Thymus (tissue), 14 donors: ENCODE data around the gene MRPL46. TPM values are rescaled to one million over a fixed set of nuclear protein-coding genes. Genes with fewer than 3 reads are reported as not detected.
A peak's percentile ranks its signal among the peaks of the same experiment; 100 is the strongest.

Experiments
- DNase-seq, 9 donors: peaks; one replicate each; pipeline ENCODE4 v3.0.0-alpha.2; 2013; ENCODE audit warnings: low spot score in 9 of 9, low read depth in 6 of 9, missing footprints in 1 of 9
- H3K27ac ChIP-seq, 2 donors: one replicate each; pipeline ENCODE4 v1.5.1; 2013; ENCODE audit warnings: control low read depth in 1 of 2, low read depth in 1 of 2, low read length in 1 of 2, mild to moderate bottlenecking in 1 of 2, moderate library complexity in 1 of 2
- H3K27me3 ChIP-seq, 2 donors: one replicate each; pipeline ENCODE4 v1.5.1; 2013; ENCODE audit warnings: low read length in 1 of 2; ENCODE audit not compliant: control insufficient read depth in 2 of 2, insufficient read depth in 1 of 2
- H3K36me3 ChIP-seq, 2 donors: one replicate each; pipeline ENCODE4 v1.5.1; 2013; ENCODE audit warnings: low read length in 1 of 2, mild to moderate bottlenecking in 1 of 2, moderate library complexity in 1 of 2; ENCODE audit not compliant: control insufficient read depth in 2 of 2, insufficient read depth in 2 of 2
- H3K4me1 ChIP-seq, 2 donors: one replicate each; pipeline ENCODE4 v1.5.1; 2013; ENCODE audit warnings: low read length in 2 of 2; ENCODE audit not compliant: control insufficient read depth in 2 of 2, insufficient read depth in 2 of 2
- H3K4me3 ChIP-seq, 2 donors: one replicate each; pipeline ENCODE4 v1.5.1; 2013; ENCODE audit warnings: low read length in 2 of 2, control low read depth in 1 of 2, mild to moderate bottlenecking in 1 of 2
- H3K9me3 ChIP-seq, 2 donors: one replicate each; pipeline ENCODE4 v1.5.1; 2013; ENCODE audit warnings: low read length in 1 of 2, mild to moderate bottlenecking in 1 of 2; ENCODE audit not compliant: control insufficient read depth in 2 of 2, insufficient read depth in 1 of 2
- WGBS: extraction: QIAGEN DNeasy Blood & Tissue Kit; methylation state at CpG from one replicate; pipeline ENCODE4 v1.1.7; 2013; 5-methylcytosine and 5-hydroxymethylcytosine counted together
- long read RNA-seq, 10 donors: transcript quantifications; one replicate each; lab custom pipeline, GENCODE V29; 2026
- polyA plus RNA-seq: library from polyadenylated mRNA; stranded (reverse); fragments of 200-250 nt; gene quantifications from one replicate; pipeline ENCODE4 v1.2.3, GENCODE V29; 2013
- total RNA-seq: library from RNA; stranded (reverse); fragments of 120-200 nt; gene quantifications from one replicate; pipeline ENCODE4 v1.2.4, GENCODE V29; 2013
- donor health status: healthy.

The MRPL46 gene
- total RNA-seq (31.7 TPM), polyA plus RNA-seq (29.7 TPM)
- long read RNA-seq, donor 1, partial matches to known transcripts = 0 of 4 reads
- long read RNA-seq, donor 1, other reads (novel, unspliced or antisense) = 0 of 4 reads
- long read RNA-seq, donor 2 = 0 reads
- long read RNA-seq, donor 3, transcript MRPL46-201 (4 exons, 1,019 nt) = major isoform, 30 of 33 reads
- long read RNA-seq, donor 3, partial matches to known transcripts = 0 of 33 reads
- long read RNA-seq, donor 3, other reads (novel, unspliced or antisense) = 0 of 33 reads
- long read RNA-seq, donor 4, transcript MRPL46-201 (4 exons, 1,019 nt) = major isoform, 7 of 20 reads
- long read RNA-seq, donor 4, partial matches to known transcripts = 11 of 20 reads
- long read RNA-seq, donor 4, other reads (novel, unspliced or antisense) = 0 of 20 reads
- long read RNA-seq, donor 5, transcript MRPL46-202 (2 exons, 1,002 nt) = minor isoform, 6 of 47 reads
- long read RNA-seq, donor 5, transcript MRPL46-201 (4 exons, 1,019 nt) = major isoform, 36 of 47 reads
- long read RNA-seq, donor 5, partial matches to known transcripts = 5 of 47 reads
- long read RNA-seq, donor 5, other reads (novel, unspliced or antisense) = 0 of 47 reads
- long read RNA-seq, donor 6, transcript MRPL46-201 (4 exons, 1,019 nt) = major isoform, 11 of 11 reads
- long read RNA-seq, donor 6, partial matches to known transcripts = 0 of 11 reads
- long read RNA-seq, donor 6, other reads (novel, unspliced or antisense) = 0 of 11 reads
- long read RNA-seq, donor 7, transcript MRPL46-201 (4 exons, 1,019 nt) = major isoform, 13 of 14 reads
- long read RNA-seq, donor 7, partial matches to known transcripts = 0 of 14 reads
- long read RNA-seq, donor 7, other reads (novel, unspliced or antisense) = 0 of 14 reads
- long read RNA-seq, donor 8, transcript MRPL46-201 (4 exons, 1,019 nt) = major isoform, 8 of 11 reads
- long read RNA-seq, donor 8, partial matches to known transcripts = 0 of 11 reads
- long read RNA-seq, donor 8, other reads (novel, unspliced or antisense) = 0 of 11 reads
- long read RNA-seq, donor 9, transcript MRPL46-201 (4 exons, 1,019 nt) = major isoform, 12 of 14 reads
- long read RNA-seq, donor 9, partial matches to known transcripts = 0 of 14 reads
- long read RNA-seq, donor 9, other reads (novel, unspliced or antisense) = 0 of 14 reads
- long read RNA-seq, donor 10, transcript MRPL46-201 (4 exons, 1,019 nt) = major isoform, 10 of 16 reads
- long read RNA-seq, donor 10, partial matches to known transcripts = 5 of 16 reads
- long read RNA-seq, donor 10, other reads (novel, unspliced or antisense) = 0 of 16 reads

DNA sequence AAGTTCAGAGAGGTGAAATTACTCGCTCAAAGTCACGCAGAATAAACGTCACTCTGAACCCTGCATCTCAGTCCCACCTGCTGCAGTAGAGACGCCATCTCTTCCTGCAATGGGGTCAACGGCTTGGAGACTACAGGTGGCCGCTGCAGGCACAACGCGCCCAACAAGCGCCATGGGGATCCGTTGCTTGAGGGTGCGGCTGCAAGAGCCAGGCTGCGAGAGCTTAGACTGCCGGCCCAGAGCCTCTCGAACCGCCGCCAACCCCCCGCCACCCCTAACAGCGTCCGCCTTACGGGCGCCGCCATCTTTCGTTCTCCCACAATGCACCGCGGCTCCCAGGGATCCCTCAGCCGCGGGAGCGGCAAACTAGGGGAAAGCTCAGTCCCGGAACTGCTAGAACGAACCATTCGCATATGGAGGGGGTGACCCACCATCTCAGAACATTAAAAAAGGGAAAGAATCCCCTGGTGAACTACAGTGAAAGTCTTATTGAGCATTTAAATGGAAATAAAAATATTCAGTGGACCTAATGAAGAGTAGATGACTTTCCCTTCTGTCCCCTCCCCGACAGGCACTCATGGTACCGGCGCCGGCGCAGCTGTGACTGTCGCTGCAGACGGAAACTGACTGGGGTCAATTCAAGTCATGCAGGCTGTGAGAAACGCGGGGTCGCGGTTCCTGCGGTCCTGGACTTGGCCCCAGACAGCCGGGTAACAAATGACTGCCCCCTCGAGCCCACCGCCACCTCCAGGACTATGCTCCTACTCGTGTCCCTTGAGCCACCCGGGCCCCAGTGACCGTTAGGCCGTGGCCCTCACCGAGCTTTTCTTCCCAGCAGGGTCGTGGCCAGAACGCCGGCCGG is at the start of gene MRPL46, which contains the start of gene MRPS11:
TSS of gene MRPL46 (minus strand) at position 316 of the 862 bp plus-strand sequence. CDS start at position 305, 11 bp downstream.
TSS of gene MRPS11 (plus strand) at position 636 of the 862 bp plus-strand sequence. CDS start at position 646, 10 bp downstream.
- peaks cover 10 to 13% of the 10 kb centered on the region in 2 donors for H3K4me1 ChIP-seq
- no peaks in the 10 kb centered on the region for H3K27me3 ChIP-seq
- under 1% methylated on average over 55 of the region's 55 CpGs for WGBS
- peak within 1 kb of the TSS; percentile 93 to 94 for H3K4me3 ChIP-seq
- no peaks in the 10 kb centered on the region for H3K9me3 ChIP-seq
- H3K27ac ChIP-seq = peak within 1 kb of the TSS; percentile 79 to 89
- peak; percentile 87 to 97 (median 92) for DNase-seq
- peaks cover 25 to 28% of the 10 kb centered on the region in 2 donors for H3K36me3 ChIP-seq

DNA sequence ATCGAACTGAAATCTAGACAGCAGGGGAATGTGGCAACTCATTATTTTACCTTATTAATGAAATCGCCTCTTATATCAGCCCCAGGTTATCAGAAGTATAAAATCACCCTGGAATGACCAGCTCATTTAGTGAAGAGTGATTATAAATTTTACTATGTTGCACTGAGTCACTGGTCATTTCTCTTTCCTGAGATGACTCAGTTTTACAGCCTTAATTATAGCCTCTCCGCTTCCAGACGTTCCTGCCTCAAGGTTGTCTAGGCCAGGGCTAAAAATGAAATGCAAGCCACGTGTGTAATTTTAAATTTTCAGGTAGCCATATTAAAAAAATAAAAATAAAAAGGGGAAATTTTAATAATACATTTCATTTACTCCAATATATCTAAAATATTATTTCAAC is 46.0 kb upstream of the MRPL46 start:
- Histone ChIP-seq H3K36me3 (peaks cover 2 to 8% of the 10 kb centered on the region in 2 donors), H3K4me1 (no peaks in the 10 kb centered on the region), H3K27me3 (no peaks in the 10 kb centered on the region), H3K4me3 (no peak overlapping the region), H3K9me3 (no peaks in the 10 kb centered on the region), H3K27ac (no peak overlapping the region)
- DNase-seq = no peak
- 96% methylated on average over 5 of the region's 5 CpGs for WGBS

DNA sequence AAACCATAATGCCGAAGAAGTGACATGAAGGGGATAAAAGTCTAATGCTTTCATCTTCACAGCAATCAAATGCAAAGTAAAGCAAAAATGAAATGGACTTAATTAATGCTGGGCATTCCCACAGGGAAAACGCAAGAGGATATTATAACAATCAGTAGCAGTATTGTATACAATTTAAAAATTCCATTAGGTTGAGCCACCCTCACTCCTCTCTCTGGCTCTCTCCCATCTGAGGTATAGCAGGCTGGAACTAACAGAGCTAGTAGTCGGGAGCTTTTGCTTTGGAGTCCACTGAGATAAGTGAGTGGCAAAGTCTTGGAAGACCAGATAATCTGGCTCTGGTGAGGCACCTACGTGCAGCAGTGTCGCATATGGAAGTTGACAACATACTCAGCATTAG is 45.4 kb upstream of the MRPL46 start:
- Histone ChIP-seq H3K9me3 (no peaks in the 10 kb centered on the region), H3K4me1 (no peaks in the 10 kb centered on the region), H3K4me3 (no peak overlapping the region), H3K27me3 (no peaks in the 10 kb centered on the region), H3K27ac (no peak overlapping the region), H3K36me3 (peaks cover 2 to 8% of the 10 kb centered on the region in 2 donors)
- DNase-seq = no peak
- 99% methylated on average over 5 of the region's 5 CpGs for WGBS

DNA sequence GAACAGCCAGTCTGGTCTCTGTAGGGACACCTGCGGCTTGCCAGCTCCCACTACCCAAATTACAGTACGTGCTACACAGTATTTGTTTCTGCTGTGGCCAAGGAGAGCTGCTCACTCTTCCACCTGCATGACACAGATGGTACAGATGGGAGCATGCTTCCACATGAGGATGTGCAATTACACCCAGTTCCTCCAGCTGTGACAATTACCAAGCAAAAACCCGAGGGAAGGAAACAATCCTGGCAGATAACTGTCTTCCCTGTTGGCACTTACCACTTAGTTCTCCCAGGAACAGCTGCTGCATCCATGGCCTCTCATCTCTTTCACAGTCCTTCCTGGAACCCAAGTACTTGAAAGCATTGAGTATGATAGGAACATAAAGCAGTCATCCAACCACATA is 44.9 kb upstream of the MRPL46 start:
- Histone ChIP-seq H3K9me3 (no peaks in the 10 kb centered on the region), H3K27ac (no peak overlapping the region), H3K4me3 (no peak overlapping the region), H3K36me3 (peaks cover 2 to 11% of the 10 kb centered on the region in 2 donors), H3K4me1 (no peaks in the 10 kb centered on the region), H3K27me3 (no peaks in the 10 kb centered on the region)
- 94% methylated on average over 3 of the region's 3 CpGs for WGBS
- DNase-seq = no peak

DNA sequence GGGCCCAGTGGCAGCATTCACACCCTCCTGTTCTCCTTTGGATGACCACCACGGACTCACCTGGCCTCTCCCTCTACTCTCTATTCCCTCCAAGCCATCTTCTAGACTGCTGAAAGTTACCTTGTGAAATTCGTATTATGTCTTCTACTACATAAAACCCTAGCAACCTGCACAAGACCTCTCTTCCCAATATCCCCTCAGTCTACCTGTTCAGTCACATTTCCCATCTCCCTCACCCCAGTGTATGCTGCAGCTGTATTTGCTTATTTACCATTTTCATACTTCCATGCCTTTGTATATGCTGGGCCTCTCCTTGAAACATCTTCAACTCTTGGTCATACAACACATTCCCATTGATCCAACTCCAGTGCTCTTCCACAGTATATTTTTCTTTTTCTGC is 44.0 kb upstream of the MRPL46 start:
- Histone ChIP-seq H3K27me3 (no peaks in the 10 kb centered on the region), H3K4me3 (no peak overlapping the region), H3K4me1 (no peaks in the 10 kb centered on the region), H3K36me3 (peaks cover 2 to 11% of the 10 kb centered on the region in 2 donors), H3K9me3 (no peaks in the 10 kb centered on the region), H3K27ac (no peak overlapping the region)
- no peak for DNase-seq
- WGBS = 98% methylated on average over 2 of the region's 2 CpGs

DNA sequence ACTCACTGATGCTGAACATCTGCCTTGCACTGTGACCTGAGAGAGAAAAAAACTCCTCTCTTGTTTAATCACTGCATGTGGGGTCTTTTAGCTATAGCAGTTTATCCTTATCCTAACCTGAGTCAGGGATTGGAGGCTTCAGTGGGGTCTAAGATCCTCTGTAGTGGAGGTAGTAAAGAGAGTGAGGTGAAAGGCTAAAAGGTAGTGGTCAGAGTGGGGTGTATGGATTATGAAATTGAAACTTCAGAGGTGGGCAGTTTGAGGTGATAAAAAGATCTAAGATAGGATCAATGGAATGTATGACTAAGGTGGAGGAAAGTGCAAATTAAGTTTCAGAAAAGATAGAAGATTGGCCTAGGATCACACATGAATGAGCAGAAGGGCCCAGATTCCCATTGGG is 42.8 kb upstream of the MRPL46 start:
- DNase-seq = no peak
- H3K4me1 ChIP-seq = no peaks in the 10 kb centered on the region
- H3K4me3 ChIP-seq = no peak overlapping the region
- no peaks in the 10 kb centered on the region for H3K9me3 ChIP-seq
- H3K36me3 ChIP-seq = peaks cover 4 to 11% of the 10 kb centered on the region in 2 donors
- no peak overlapping the region for H3K27ac ChIP-seq
- no peaks in the 10 kb centered on the region for H3K27me3 ChIP-seq

DNA sequence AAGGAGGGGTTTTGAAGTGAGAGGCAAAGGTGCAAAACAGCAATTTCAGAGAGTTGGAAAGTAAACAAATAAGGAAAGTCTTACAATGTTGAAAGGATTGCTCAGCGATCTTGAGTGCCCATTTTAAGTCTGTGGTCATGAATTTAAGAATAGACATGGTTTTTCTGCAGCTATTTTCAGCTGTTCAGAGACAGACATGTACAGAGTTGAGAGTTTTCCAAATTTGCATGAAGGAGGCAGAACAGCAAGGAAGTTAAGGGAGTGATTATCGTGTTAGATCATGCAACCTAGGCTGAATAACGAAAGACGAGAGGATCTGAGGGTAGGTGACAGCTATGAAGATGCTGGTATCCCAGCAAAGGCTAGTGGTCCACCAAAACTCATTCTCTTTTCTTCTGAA is 42.1 kb upstream of the MRPL46 start:
- DNase-seq = no peak
- Histone ChIP-seq H3K9me3 (no peaks in the 10 kb centered on the region), H3K27me3 (no peaks in the 10 kb centered on the region), H3K4me1 (no peaks in the 10 kb centered on the region), H3K4me3 (no peak overlapping the region), H3K27ac (no peak overlapping the region), H3K36me3 (peaks cover 6 to 11% of the 10 kb centered on the region in 2 donors)
- WGBS = 98% methylated on average over 4 of the region's 4 CpGs

DNA sequence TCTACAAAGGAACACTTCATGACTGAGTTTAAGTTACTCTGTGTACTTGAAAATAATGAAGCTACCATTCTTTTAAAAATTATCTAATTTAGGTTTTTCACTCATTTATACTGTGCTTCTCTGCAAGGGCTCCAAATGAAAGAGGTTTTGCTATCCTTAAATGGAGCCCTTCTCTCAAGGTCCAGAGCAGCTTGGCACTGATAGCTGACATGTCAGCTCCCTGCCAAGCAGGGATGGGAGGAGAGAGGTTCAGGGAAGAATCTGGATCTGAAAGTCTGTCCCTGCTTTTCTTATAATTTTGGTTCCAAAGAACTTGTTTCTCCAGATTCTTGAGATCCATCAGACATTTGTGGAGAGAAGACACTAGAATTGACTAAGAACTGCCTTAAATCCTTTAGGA is 39.4 kb upstream of the MRPL46 start:
- Histone ChIP-seq H3K4me3 (no peak overlapping the region), H3K4me1 (no peaks in the 10 kb centered on the region), H3K27me3 (no peaks in the 10 kb centered on the region), H3K9me3 (no peaks in the 10 kb centered on the region), H3K27ac (no peak overlapping the region), H3K36me3 (peaks cover 3 to 19% of the 10 kb centered on the region in 2 donors)
- no peak for DNase-seq
